Caco-2 (cell line): Measurements from ENCODE around the gene CCNDBP1. TPM values are rescaled to one million over a fixed set of nuclear protein-coding genes. Genes with fewer than 3 reads are reported as not detected.

Experiments used
- BruUV-seq: library from RNA; stranded (reverse); fragments of 400-500 nt; replicated peaks from 2 replicates; lab custom pipeline; 2021; lab: Mats Ljungman, UMichigan
- CTCF ChIA-PET: fragments of 300-600 bp; sonication (Branson Sonifier 250); formaldehyde crosslinking; loops from one replicate; lab custom pipeline; 2022; ENCODE audit warnings: antibody characterized with exemption; lab: Charles Lee
- POLR2A ChIA-PET: fragments of 300-600 bp; sonication (Branson Sonifier 250); formaldehyde crosslinking; loops from one replicate; lab custom pipeline; 2022; ENCODE audit warnings: antibody characterized with exemption; lab: Charles Lee
- DNase-seq, 2 experiments: peaks; one replicate each; pipeline versions ENCODE4 v3.0.0 to v3.0.0-alpha.2; 2020 to 2022
- H3K27me3 ChIP-seq: replicated peaks from 2 replicates; pipeline ENCODE4 v1.6.0; 2011; ENCODE audit warnings: low read length; ENCODE audit not compliant: control insufficient read depth, insufficient read depth
- H3K36me3 ChIP-seq: 2 replicates; pipeline ENCODE4 v1.5.1; 2011; ENCODE audit warnings: low read length; ENCODE audit not compliant: control insufficient read depth, insufficient read depth
- H3K4me1 ChIP-seq: fragments of 250-450 bp; sonication (Bioruptor Pico); 2 replicates; pipeline ENCODE4 v1.5.1; 2020; ENCODE audit warnings: mild to moderate bottlenecking
- H3K4me3 ChIP-seq: 2 replicates; pipeline ENCODE4 v1.5.1; 2011; ENCODE audit warnings: low read depth, mild to moderate bottlenecking, control low read depth, low read length
- H3K9me3 ChIP-seq: fragments of 250-450 bp; sonication (Bioruptor Pico); 2 replicates; pipeline ENCODE4 v1.5.1; 2020; ENCODE audit warnings: mild to moderate bottlenecking, moderate library complexity
- H3K27ac Mint-ChIP-seq: one replicate; pipeline ENCODE4 v1.8.0; 2022; ENCODE audit warnings: mixed read lengths; ENCODE audit not compliant: unreplicated experiment
- H3K27me3 Mint-ChIP-seq: one replicate; pipeline ENCODE4 v1.8.0; 2022; ENCODE audit warnings: mixed read lengths; ENCODE audit not compliant: insufficient read depth, unreplicated experiment
- H3K36me3 Mint-ChIP-seq: one replicate; pipeline ENCODE4 v1.8.0; 2022; ENCODE audit warnings: mild to moderate bottlenecking, mixed read lengths; ENCODE audit not compliant: insufficient read depth, unreplicated experiment
- H3K4me1 Mint-ChIP-seq: one replicate; pipeline ENCODE4 v1.8.0; 2022; ENCODE audit warnings: low read depth, mixed read lengths; ENCODE audit not compliant: unreplicated experiment
- H3K4me3 Mint-ChIP-seq: one replicate; pipeline ENCODE4 v1.8.0; 2022; ENCODE audit warnings: mild to moderate bottlenecking, moderate library complexity, mixed read lengths; ENCODE audit not compliant: unreplicated experiment
- H3K9me3 Mint-ChIP-seq: one replicate; pipeline ENCODE4 v1.8.0; 2022; ENCODE audit warnings: mixed read lengths; ENCODE audit not compliant: unreplicated experiment
- CTCF ChIP-seq, 2 experiments: fragments of 200-600 bp in 1 of 2; IDR thresholded peaks; 1 replicate in 1 of 2; 2 replicates in 1 of 2; pipeline versions ENCODE4 v1.5.1 to v1.8.0; 2011 to 2022; ENCODE audit warnings: antibody characterized with exemption in 1 of 2, control low read depth in 1 of 2, inconsistent platforms in 1 of 2, low read depth in 1 of 2, low read length in 1 of 2, mild to moderate bottlenecking in 1 of 2, moderate library complexity in 1 of 2; ENCODE audit not compliant: insufficient read depth in 1 of 2, severe bottlenecking in 1 of 2, unreplicated experiment in 1 of 2
- intact Hi-C: fragments of 100-400 bp; cut with micrococcal nuclease; formaldehyde crosslinking; loops from one replicate; pipeline ENCODE4 v1.10.0; 2022; ENCODE audit not compliant: unreplicated experiment
- total RNA-seq: library from RNA; stranded (reverse); gene quantifications from 2 replicates; pipeline ENCODE4 v1.2.3, GENCODE V29; 2022

The CCNDBP1 gene
- total RNA-seq, 1 experiment from 2014 or later = 21.7 TPM

- Mint-ChIP-seq H3K27ac (no peak overlapping the region), H3K27me3 (peaks cover 2% of the 10 kb centered on the region), H3K4me3 (no peak overlapping the region), H3K9me3 (peaks cover 10% of the 10 kb centered on the region), H3K4me1 (peaks cover 1% of the 10 kb centered on the region), H3K36me3 (peaks cover 5% of the 10 kb centered on the region)
- POLR2A ChIA-PET = no interaction called here
- BruUV-seq = no TSS peak
- Histone ChIP-seq H3K27me3 (no peaks in the 10 kb centered on the region), H3K4me3 (no peak overlapping the region), H3K36me3 (no peaks in the 10 kb centered on the region), H3K4me1 (no peaks in the 10 kb centered on the region; the same call in 1 of the 2 replicates), H3K9me3 (no peaks in the 10 kb centered on the region)
- DNase-seq = no peak
- no peak for TF ChIP-seq CTCF (IDR thresholded peaks at IDR 0.05; ENCODE audit: insufficient read depth in 1 of 2, low read depth in 1 of 2, low read length in 1 of 2, severe bottlenecking in 1 of 2, unreplicated experiment in 1 of 2)
- CTCF ChIA-PET = interaction anchor here (1.0 to 1.2 kb wide), 2 partner anchors 10 to 87 kb away, joined by 3 to 4 read pairs; no protein-coding TSS in a partner anchor
- intact Hi-C loops = no loop called here
Observed at GRCh38 chr15:43198992-43199391, 13.8 kb downstream of the CCNDBP1 start.

GRCh38 chr15:43199945-43200488 lies 14.8 kb downstream of the CCNDBP1 start:
- Histone ChIP-seq H3K9me3 (no peaks in the 10 kb centered on the region), H3K36me3 (no peaks in the 10 kb centered on the region), H3K4me3 (no peak overlapping the region), H3K27me3 (no peaks in the 10 kb centered on the region), H3K4me1 (no peaks in the 10 kb centered on the region; the same call in 1 of the 2 replicates)
- no peak for TF ChIP-seq CTCF (IDR thresholded peaks at IDR 0.05; ENCODE audit: insufficient read depth in 1 of 2, low read depth in 1 of 2, low read length in 1 of 2, severe bottlenecking in 1 of 2, unreplicated experiment in 1 of 2)
- intact Hi-C loops = loop anchor here (10.0 kb wide), 1 partner anchor 495 kb away; no protein-coding TSS in a partner anchor
- peaks cover 7% of the 10 kb centered on the region for H3K4me1 Mint-ChIP-seq
- H3K27ac Mint-ChIP-seq = no peak overlapping the region
- peaks cover 5% of the 10 kb centered on the region for H3K27me3 Mint-ChIP-seq
- no TSS peak for BruUV-seq
- DNase-seq = no peak
- CTCF ChIA-PET = interaction anchor here (1.0 to 1.2 kb wide), 2 partner anchors 9 to 86 kb away, joined by 3 to 4 read pairs; no protein-coding TSS in a partner anchor
- H3K36me3 Mint-ChIP-seq = no peaks in the 10 kb centered on the region
- peaks cover 10% of the 10 kb centered on the region for H3K9me3 Mint-ChIP-seq
- no peak overlapping the region for H3K4me3 Mint-ChIP-seq
- POLR2A ChIA-PET = no interaction called here

- H3K27me3 Mint-ChIP-seq = peaks cover 7% of the 10 kb centered on the region
- no peaks in the 10 kb centered on the region for H3K9me3 ChIP-seq
- no peak overlapping the region for H3K27ac Mint-ChIP-seq
- H3K9me3 Mint-ChIP-seq = no peaks in the 10 kb centered on the region
- no peak overlapping the region for H3K4me3 ChIP-seq
- peaks cover 1% of the 10 kb centered on the region; the same call in 1 of the 2 replicates for H3K27me3 ChIP-seq
- intact Hi-C loops = loop anchor here (10.0 kb wide), 1 partner anchor 499 kb away; no protein-coding TSS in a partner anchor
- H3K4me1 ChIP-seq = no peaks in the 10 kb centered on the region; the same call in 1 of the 2 replicates
- DNase-seq = peak; percentile 59 to 61
- peaks cover 7% of the 10 kb centered on the region for H3K4me1 Mint-ChIP-seq
- no TSS peak for BruUV-seq
- ChIA-PET POLR2A (interaction anchor here (0.5 kb wide), 1 partner anchor 1257 kb away, joined by 3 read pairs; no protein-coding TSS in a partner anchor), CTCF (interaction anchor here (0.6 to 1.4 kb wide), 11 partner anchors 8 to 403 kb away, joined by 3 to 15 read pairs (median 5); partner anchors contain the start of gene CCNDBP1)
- TF ChIP-seq CTCF (IDR thresholded peaks at IDR 0.05; ENCODE audit: insufficient read depth in 1 of 2, low read depth in 1 of 2, low read length in 1 of 2, severe bottlenecking in 1 of 2, unreplicated experiment in 1 of 2) = peak; percentile 68 to 80
- H3K4me3 Mint-ChIP-seq = no peak overlapping the region
- H3K36me3 ChIP-seq = no peaks in the 10 kb centered on the region
- no peaks in the 10 kb centered on the region for H3K36me3 Mint-ChIP-seq
Observed at GRCh38 chr15:43204016-43204901, 19.1 kb downstream of the CCNDBP1 start.
